Adipocyte (in vitro differentiated cells): ENCODE results near the gene BNIP3.
A peak's percentile ranks its signal among the peaks of the same experiment; 100 is the strongest.
"Not testable (repeated sequence)": the region's sequence is repeated elsewhere in the genome, so short reads cannot be mapped to it uniquely, and the experiment has no call there.

ENCODE experiments used
- DNase-seq: peaks from one replicate; pipeline ENCODE4 v3.0.0-alpha.2; 2015; ENCODE audit warnings: low read depth
- H3K27me3 ChIP-seq: replicated peaks from 2 replicates; pipeline ENCODE4 v1.7.0; 2013; ENCODE audit warnings: mild to moderate bottlenecking, low read length, moderate library complexity; ENCODE audit not compliant: control insufficient read depth, insufficient read depth
- H3K36me3 ChIP-seq: 2 replicates; pipeline ENCODE4 v1.7.0; 2013; ENCODE audit warnings: low read length, mild to moderate bottlenecking, moderate library complexity; ENCODE audit not compliant: control insufficient read depth, insufficient read depth, severe bottlenecking
- H3K4me1 ChIP-seq: 2 replicates; pipeline ENCODE4 v1.7.0; 2013; ENCODE audit warnings: mild to moderate bottlenecking, low read length, moderate library complexity; ENCODE audit not compliant: control insufficient read depth, insufficient read depth
- H3K4me3 ChIP-seq: 2 replicates; pipeline ENCODE4 v1.7.0; 2013; ENCODE audit warnings: mild to moderate bottlenecking, low read length, moderate library complexity
- H3K9ac ChIP-seq: 2 replicates; pipeline ENCODE4 v1.7.0; 2013; ENCODE audit warnings: mild to moderate bottlenecking, low read length, moderate library complexity
- H3K9me3 ChIP-seq: 2 replicates; pipeline ENCODE4 v1.7.0; 2013; ENCODE audit warnings: mild to moderate bottlenecking, low read length, moderate library complexity; ENCODE audit not compliant: control insufficient read depth

BNIP3 gene

DNA sequence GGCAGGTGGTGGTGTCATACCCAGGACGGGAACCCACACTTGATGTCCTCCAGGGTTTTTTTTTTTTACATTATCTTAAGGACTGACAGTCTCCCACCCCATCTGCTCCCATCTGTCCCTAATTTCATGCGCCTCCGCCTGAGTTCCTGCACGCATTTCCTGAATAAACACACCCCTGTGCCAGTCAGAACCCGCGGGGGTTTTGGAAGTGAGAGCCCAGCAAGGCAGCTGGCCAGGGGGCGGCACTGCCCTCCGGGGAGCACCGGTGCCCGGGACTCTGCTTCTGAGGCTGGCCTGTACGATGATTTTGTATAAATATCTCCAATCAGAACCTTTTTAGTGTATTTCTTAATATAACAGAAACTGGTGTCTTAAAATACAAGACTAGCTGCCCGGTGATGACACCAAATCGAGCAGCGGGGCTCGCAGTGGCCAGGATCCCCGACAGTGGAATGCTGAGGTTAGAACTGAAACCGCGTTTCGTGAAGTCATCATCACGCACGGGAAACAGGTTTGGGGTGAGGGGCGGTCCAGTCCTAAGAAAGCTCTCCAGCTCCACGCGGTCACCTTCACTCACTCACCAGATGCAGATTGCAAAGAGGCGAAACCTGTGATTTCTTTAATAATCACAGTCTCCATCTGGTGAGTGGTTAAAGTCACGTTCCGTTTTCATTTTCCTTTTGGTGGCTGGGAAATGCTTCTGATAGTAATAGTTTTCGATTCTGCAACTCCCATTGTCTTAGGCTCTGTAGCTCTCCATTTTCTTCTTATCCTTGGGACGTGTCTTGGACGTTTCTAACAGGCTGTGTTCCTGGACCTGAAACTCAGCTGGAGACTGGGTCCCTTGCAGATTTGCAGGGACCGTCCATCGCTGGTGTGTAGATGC, 19.7 kb downstream of the BNIP3 start:
- no peaks in the 10 kb centered on the region for H3K4me1 ChIP-seq
- no peak overlapping the region for H3K9ac ChIP-seq
- peaks cover 35% of the 10 kb centered on the region for H3K36me3 ChIP-seq
- no peaks in the 10 kb centered on the region for H3K27me3 ChIP-seq
- no peak for DNase-seq
- no peak overlapping the region for H3K4me3 ChIP-seq
- H3K9me3 ChIP-seq: no peaks in the 10 kb centered on the region

GRCh38 chr10:131961047-131961776, 20.5 kb downstream of the BNIP3 start:
- no peaks in the 10 kb centered on the region for H3K4me1 ChIP-seq
- no peak overlapping the region for H3K4me3 ChIP-seq
- no peaks in the 10 kb centered on the region for H3K27me3 ChIP-seq
- H3K9ac ChIP-seq: no peak overlapping the region
- DNase-seq: no peak
- H3K36me3 ChIP-seq: peaks cover 35% of the 10 kb centered on the region
- no peaks in the 10 kb centered on the region for H3K9me3 ChIP-seq

DNA sequence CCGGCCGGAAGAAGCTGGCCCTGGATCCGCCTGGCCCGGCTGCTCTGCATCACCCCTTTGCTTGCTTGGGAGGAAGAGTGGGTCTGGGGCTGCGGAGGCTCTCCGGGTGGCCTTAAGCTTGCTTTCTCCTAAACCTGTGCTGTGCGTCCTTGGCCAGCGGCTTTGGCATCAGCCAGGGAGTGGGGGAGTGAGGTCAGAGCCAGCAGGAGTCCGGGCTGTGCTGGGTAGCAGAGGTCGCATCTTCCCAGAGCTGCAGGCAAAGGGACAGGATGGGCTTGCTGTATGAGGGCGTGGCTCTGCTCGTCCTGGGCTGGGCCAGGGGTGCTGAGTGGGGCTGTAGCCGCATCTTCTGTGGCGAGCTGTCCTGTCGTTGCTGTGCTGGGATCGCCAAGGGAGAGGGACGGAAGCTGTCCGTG, 21.1 kb downstream of the BNIP3 start:
- H3K4me3 ChIP-seq: no peak overlapping the region

DNA sequence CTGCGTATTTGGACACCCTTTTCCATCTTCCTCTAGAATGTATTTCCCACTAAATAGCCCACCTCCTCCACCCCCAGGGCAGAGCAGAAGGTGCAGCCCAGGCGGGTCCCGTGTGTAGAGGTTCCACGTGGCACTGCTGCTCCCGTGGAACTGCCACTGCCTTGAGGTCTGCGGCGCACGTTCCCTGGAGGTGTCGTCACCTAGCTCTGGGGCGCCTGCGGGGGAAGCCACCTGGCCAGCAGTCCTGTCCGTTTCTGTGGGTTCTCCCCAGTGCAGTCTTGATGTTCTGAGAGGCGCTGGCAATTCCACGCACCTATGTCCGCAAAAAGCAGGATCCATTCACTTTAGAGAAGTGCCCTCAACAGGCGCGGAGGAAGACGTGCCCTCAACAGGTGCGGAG, 21.9 kb downstream of the BNIP3 start:
- H3K9me3 ChIP-seq: no peaks in the 10 kb centered on the region
- no peak for DNase-seq
- H3K36me3 ChIP-seq: peaks cover 43% of the 10 kb centered on the region
- no peak overlapping the region for H3K9ac ChIP-seq
- no peak overlapping the region for H3K4me3 ChIP-seq
- no peaks in the 10 kb centered on the region for H3K4me1 ChIP-seq
- no peaks in the 10 kb centered on the region for H3K27me3 ChIP-seq

More for the DNA sequence above, 21.1 kb downstream of the BNIP3 start:
- Histone ChIP-seq H3K9me3 (no peaks in the 10 kb centered on the region), H3K9ac (no peak overlapping the region), H3K36me3 (peaks cover 36% of the 10 kb centered on the region), H3K4me1 (no peaks in the 10 kb centered on the region), H3K27me3 (no peaks in the 10 kb centered on the region)
- no peak for DNase-seq

DNA sequence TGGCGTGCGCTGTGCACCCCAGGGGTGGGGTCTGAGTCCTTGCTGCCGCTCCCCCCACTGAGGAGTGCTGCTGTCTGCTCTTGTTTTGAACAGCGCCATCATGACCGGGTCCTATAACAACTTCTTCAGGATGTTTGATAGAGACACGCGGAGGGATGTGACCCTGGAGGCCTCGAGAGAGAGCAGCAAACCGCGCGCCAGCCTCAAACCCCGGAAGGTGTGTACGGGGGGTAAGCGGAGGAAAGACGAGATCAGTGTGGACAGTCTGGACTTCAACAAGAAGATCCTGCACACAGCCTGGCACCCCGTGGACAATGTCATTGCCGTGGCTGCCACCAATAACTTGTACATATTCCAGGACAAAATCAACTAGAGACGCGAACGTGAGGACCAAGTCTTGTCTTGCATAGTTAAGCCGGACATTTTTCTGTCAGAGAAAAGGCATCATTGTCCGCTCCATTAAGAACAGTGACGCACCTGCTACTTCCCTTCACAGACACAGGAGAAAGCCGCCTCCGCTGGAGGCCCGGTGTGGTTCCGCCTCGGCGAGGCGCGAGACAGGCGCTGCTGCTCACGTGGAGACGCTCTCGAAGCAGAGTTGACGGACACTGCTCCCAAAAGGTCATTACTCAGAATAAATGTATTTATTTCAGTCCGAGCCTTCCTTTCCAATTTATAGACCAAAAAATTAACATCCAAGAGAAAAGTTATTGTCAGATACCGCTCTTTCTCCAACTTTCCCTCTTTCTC, 26.0 kb downstream of the BNIP3 start:
- Histone ChIP-seq H3K27me3 (no peaks in the 10 kb centered on the region), H3K36me3 (peaks cover 65% of the 10 kb centered on the region), H3K4me3 (no peak overlapping the region), H3K9me3 (no peaks in the 10 kb centered on the region), H3K4me1 (no peaks in the 10 kb centered on the region), H3K9ac (no peak overlapping the region)
- no peak for DNase-seq

DNA sequence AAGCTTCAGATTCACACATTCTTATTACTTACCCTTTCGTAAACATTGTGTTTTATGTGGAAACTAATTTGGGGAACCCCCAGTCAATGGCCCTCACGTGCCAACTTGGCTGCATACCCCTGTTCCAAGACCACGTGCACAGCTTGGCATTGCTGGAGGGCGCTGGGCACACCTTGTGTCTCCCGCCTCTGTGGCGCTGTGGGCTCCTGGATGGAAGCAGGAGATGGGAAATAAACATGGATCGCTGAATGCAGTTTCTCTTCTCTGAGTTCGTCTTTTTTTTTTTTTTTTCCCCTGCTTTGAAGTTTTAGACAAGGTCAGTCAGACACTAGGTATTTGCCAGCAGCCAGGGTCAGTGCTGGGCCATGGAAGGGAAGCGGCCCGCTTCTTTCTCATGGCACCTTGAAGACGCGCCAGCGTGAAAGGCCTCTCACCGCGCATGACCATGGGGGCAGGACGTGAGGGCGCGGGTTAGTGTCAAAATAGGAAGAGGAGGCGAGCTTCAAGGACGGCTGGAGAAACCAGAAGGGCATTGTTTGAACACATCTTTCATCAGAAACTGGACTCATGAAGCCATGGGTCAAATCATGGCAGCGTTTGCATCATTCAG, 27.3 kb downstream of the BNIP3 start:
- Histone ChIP-seq H3K4me1 (no peaks in the 10 kb centered on the region), H3K4me3 (no peak overlapping the region), H3K9me3 (no peaks in the 10 kb centered on the region), H3K27me3 (no peaks in the 10 kb centered on the region), H3K9ac (no peak overlapping the region), H3K36me3 (peaks cover 66% of the 10 kb centered on the region)
- DNase-seq: no peak

- H3K9ac ChIP-seq, H3K4me3 ChIP-seq, H3K27me3 ChIP-seq, DNase-seq, H3K9me3 ChIP-seq: not testable (repeated sequence)
- Histone ChIP-seq H3K4me1 (peaks cover 14% of the 10 kb centered on the region), H3K36me3 (peaks cover 76% of the 10 kb centered on the region)
These were observed 31.8 kb downstream of the BNIP3 start for GRCh38 chr10:131949908-131950307.

GRCh38 chr10:131949041-131949862, 32.5 kb downstream of the BNIP3 start:
- Histone ChIP-seq H3K4me3 (no peak overlapping the region), H3K36me3 (peaks cover 75% of the 10 kb centered on the region), H3K9me3 (no peaks in the 10 kb centered on the region), H3K9ac (no peak overlapping the region), H3K4me1 (peaks cover 14% of the 10 kb centered on the region), H3K27me3 (no peaks in the 10 kb centered on the region)
- DNase-seq: no peak

DNA sequence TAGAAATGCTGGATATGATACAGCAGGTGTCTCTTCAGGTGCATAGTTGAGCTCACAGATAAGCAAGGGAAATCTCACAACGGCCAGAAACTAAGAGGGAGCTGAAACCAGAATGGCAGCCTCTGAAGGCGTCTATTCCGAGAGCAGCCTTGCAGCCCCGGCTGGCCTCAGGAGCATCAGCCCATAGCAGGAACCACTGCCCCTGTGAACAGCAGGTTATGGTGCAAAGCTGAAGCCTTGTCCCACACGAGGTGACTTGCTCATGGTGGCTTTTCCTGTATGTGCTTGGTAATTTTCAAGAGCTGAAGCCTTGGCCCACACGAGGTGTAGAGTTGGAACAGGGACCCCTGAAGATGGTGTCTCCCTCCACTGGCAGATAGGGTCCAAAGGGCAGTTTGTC, 33.2 kb downstream of the BNIP3 start:
- H3K36me3 ChIP-seq: peaks cover 76% of the 10 kb centered on the region
- no peaks in the 10 kb centered on the region for H3K9me3 ChIP-seq
- DNase-seq: no peak

GRCh38 chr10:131947631-131948347, 33.9 kb downstream of the BNIP3 start:
- H3K9ac ChIP-seq: no peak overlapping the region
- DNase-seq: peak; percentile 42
- no peak overlapping the region for H3K4me3 ChIP-seq
- H3K27me3 ChIP-seq: no peaks in the 10 kb centered on the region
- peaks cover 14% of the 10 kb centered on the region for H3K4me1 ChIP-seq
- H3K9me3 ChIP-seq: no peaks in the 10 kb centered on the region
- H3K36me3 ChIP-seq: peaks cover 79% of the 10 kb centered on the region

More for the DNA sequence above, 33.2 kb downstream of the BNIP3 start:
- Histone ChIP-seq H3K4me1 (peaks cover 14% of the 10 kb centered on the region), H3K9ac (no peak overlapping the region), H3K27me3 (no peaks in the 10 kb centered on the region), H3K4me3 (no peak overlapping the region)
